Sigmoid colon (tissue), 4 donors: ENCODE measurements around the gene OBI1.

ENCODE experiments used
- CTCF ChIP-seq, 4 experiments: fragments of 450-650 bp in 3 of 4; fragments of 200-600 bp in 1 of 4; IDR thresholded peaks; one replicate each; pipeline ENCODE4 v1.5.1; 2016 to 2019; ENCODE audit warnings: antibody characterized with exemption in 4 of 4, mild to moderate bottlenecking in 3 of 4, moderate library complexity in 2 of 4
- EP300 ChIP-seq, 4 donors: sonication (generic); formaldehyde crosslinking; IDR thresholded peaks; one replicate each; pipeline ENCODE4 v1.6.1; 2017; ENCODE audit warnings: antibody characterized with exemption in 4 of 4
- POLR2A ChIP-seq, 2 donors: fragments of 450-650 bp; IDR thresholded peaks; one replicate each; pipeline ENCODE4 v1.6.1; 2016; ENCODE audit warnings: antibody characterized with exemption in 2 of 2, mild to moderate bottlenecking in 2 of 2, moderate library complexity in 2 of 2
- POLR2AphosphoS5 ChIP-seq, 4 donors: sonication (generic); formaldehyde crosslinking; IDR thresholded peaks; one replicate each; pipeline ENCODE4 v1.6.1; 2017; ENCODE audit warnings: antibody characterized with exemption in 4 of 4

GRCh38 chr13:78701383-78701782 lies 42.4 kb upstream of the OBI1 start:
- no peak for TF ChIP-seq CTCF (IDR thresholded peaks at IDR 0.05)
- TF ChIP-seq POLR2A (IDR thresholded peaks at IDR 0.05), result no peak
- no peak for TF ChIP-seq POLR2AphosphoS5 (IDR thresholded peaks at IDR 0.05)
- no peak for TF ChIP-seq EP300 (IDR thresholded peaks at IDR 0.05)
